ENCODE measurements around the gene RIT2.

The RIT2 gene

GRCh38 chr18:42941860-42942259 lies 173.6 kb downstream of the RIT2 start:
- ChIA-PET CTCF (no interaction called here), POLR2A (no interaction called here)
- TF ChIP-seq CTCF (IDR thresholded peaks at IDR 0.05; ENCODE audit: control extremely low read depth, extremely low read depth, low read depth, missing control alignments) = no peak
- no peak for DNase-seq (ENCODE audit: extremely low spot score)

GRCh38 chr18:42941021-42941420 lies 174.5 kb downstream of the RIT2 start:
- no peak for DNase-seq (ENCODE audit: extremely low spot score)
- POLR2A ChIA-PET = no interaction called here
- no peak for TF ChIP-seq CTCF (IDR thresholded peaks at IDR 0.05; ENCODE audit: control extremely low read depth, extremely low read depth, low read depth, missing control alignments)
- CTCF ChIA-PET = no interaction called here

GRCh38 chr18:42937436-42937835 lies 178.0 kb downstream of the RIT2 start:
- no peak for DNase-seq (ENCODE audit: extremely low spot score)
- ChIA-PET POLR2A (no interaction called here), CTCF (interaction anchor here (1.6 kb wide), 1 partner anchor 9 kb away, joined by 4 read pairs; no protein-coding TSS in a partner anchor)
- TF ChIP-seq CTCF (IDR thresholded peaks at IDR 0.05; ENCODE audit: control extremely low read depth, extremely low read depth, low read depth, missing control alignments) = no peak

GRCh38 chr18:42936289-42936688 lies 179.2 kb downstream of the RIT2 start:
- DNase-seq (ENCODE audit: extremely low spot score) = no peak
- ChIA-PET POLR2A (no interaction called here), CTCF (interaction anchor here (1.6 kb wide), 1 partner anchor 10 kb away, joined by 4 read pairs; no protein-coding TSS in a partner anchor)
- TF ChIP-seq CTCF (IDR thresholded peaks at IDR 0.05; ENCODE audit: control extremely low read depth, extremely low read depth, low read depth, missing control alignments) = no peak

- CTCF ChIA-PET = no interaction called here
- POLR2A ChIA-PET = no interaction called here
- TF ChIP-seq CTCF (IDR thresholded peaks at IDR 0.05; ENCODE audit: control extremely low read depth, extremely low read depth, low read depth, missing control alignments) = no peak
- no peak for DNase-seq (ENCODE audit: extremely low spot score)
Observed at GRCh38 chr18:42931491-42931890, 184.0 kb downstream of the RIT2 start.

- POLR2A ChIA-PET = no interaction called here
- TF ChIP-seq CTCF (IDR thresholded peaks at IDR 0.05; ENCODE audit: control extremely low read depth, extremely low read depth, low read depth, missing control alignments) = no peak
- CTCF ChIA-PET = interaction anchor here (1.2 kb wide), 1 partner anchor 12 kb away, joined by 3 read pairs; no protein-coding TSS in a partner anchor
- DNase-seq (ENCODE audit: extremely low spot score) = no peak
Observed at GRCh38 chr18:42929857-42930256, 185.6 kb downstream of the RIT2 start.

- ChIA-PET POLR2A (no interaction called here), CTCF (interaction anchor here (1.2 kb wide), 1 partner anchor 11 kb away, joined by 3 read pairs; no protein-coding TSS in a partner anchor)
- TF ChIP-seq CTCF (IDR thresholded peaks at IDR 0.05; ENCODE audit: control extremely low read depth, extremely low read depth, low read depth, missing control alignments) = no peak
- no peak for DNase-seq (ENCODE audit: extremely low spot score)
Observed at GRCh38 chr18:42929181-42929580, 186.3 kb downstream of the RIT2 start.

All from GM10248 (cell line).